Natural killer cell (primary cell): Measurements from ENCODE around the gene RIC8B. TPM values are rescaled to one million over a fixed set of nuclear protein-coding genes. Genes with fewer than 3 reads are reported as not detected.

Source experiments
- ATAC-seq, 3 donors: fragments of 150-1000 bp in 2 of 3; fragments of 200-7000 bp in 1 of 3; cut with Tn5 transposase; 1 replicate in 1 of 3; 2 replicates in 2 of 3; pipeline ENCODE4 v1.10.0; 2021; ENCODE audit warnings: mild to moderate bottlenecking in 2 of 3, moderate library complexity in 2 of 3
- DNase-seq, 2 donors: peaks; one replicate each; pipeline versions ENCODE4 v3.0.0 to v3.0.0-alpha.2; 2013 to 2021; ENCODE audit warnings: mixed read lengths in 1 of 2
- H3K27ac ChIP-seq: one replicate; pipeline ENCODE4 v1.5.1; 2013; ENCODE audit warnings: mild to moderate bottlenecking, low read length
- H3K27me3 ChIP-seq: one replicate; pipeline ENCODE4 v1.6.1; 2013; ENCODE audit warnings: low read length; ENCODE audit not compliant: control insufficient read depth, insufficient read depth
- H3K36me3 ChIP-seq: one replicate; pipeline ENCODE4 v1.6.1; 2013; ENCODE audit warnings: low read length; ENCODE audit not compliant: control insufficient read depth, insufficient read depth
- H3K4me1 ChIP-seq: one replicate; pipeline ENCODE4 v1.6.1; 2013; ENCODE audit warnings: low read length; ENCODE audit not compliant: control insufficient read depth, insufficient read depth
- H3K4me3 ChIP-seq: one replicate; pipeline ENCODE4 v1.5.1; 2013; ENCODE audit warnings: low read length
- H3K9me3 ChIP-seq: one replicate; pipeline ENCODE4 v1.6.1; 2013; ENCODE audit warnings: low read length; ENCODE audit not compliant: control insufficient read depth, insufficient read depth
- H3K27ac Mint-ChIP-seq, 2 donors: one replicate each; pipeline ENCODE4 v1.8.0; 2022; ENCODE audit warnings: mild to moderate bottlenecking in 2 of 2, mixed read lengths in 2 of 2, moderate library complexity in 1 of 2
- H3K27me3 Mint-ChIP-seq, 2 donors: one replicate each; pipeline ENCODE4 v1.8.0; 2022; ENCODE audit warnings: low read depth in 2 of 2, mixed read lengths in 2 of 2
- H3K36me3 Mint-ChIP-seq: one replicate; pipeline ENCODE4 v1.8.0; 2022; ENCODE audit warnings: mixed read lengths
- H3K4me1 Mint-ChIP-seq, 2 donors: one replicate each; pipeline ENCODE4 v1.8.0; 2022; ENCODE audit warnings: mixed read lengths in 2 of 2
- H3K4me3 Mint-ChIP-seq: one replicate; pipeline ENCODE4 v1.8.0; 2022; ENCODE audit warnings: mild to moderate bottlenecking, moderate library complexity, mixed read lengths
- H3K9me3 Mint-ChIP-seq, 2 donors: one replicate each; pipeline ENCODE4 v1.8.0; 2022; ENCODE audit warnings: mixed read lengths in 2 of 2
- CTCF ChIP-seq: fragments of 200-600 bp; IDR thresholded peaks from one replicate; pipeline ENCODE4 v1.8.0; 2022; ENCODE audit warnings: antibody characterized with exemption
- WGBS: methylation state at CpG from one replicate; pipeline ENCODE4 v1.1.7; 2013; ENCODE audit warnings: missing lambda C conversion rate; ENCODE audit not compliant: insufficient coverage; 5-methylcytosine and 5-hydroxymethylcytosine counted together
- intact Hi-C: fragments of 100-400 bp; cut with micrococcal nuclease; formaldehyde crosslinking; loops from one replicate; pipeline ENCODE4 v1.14.2; 2022
- total RNA-seq, 4 donors: library from RNA; stranded (reverse); fragments of 120-200 nt in 1 of 4; gene quantifications; one replicate each; pipeline versions ENCODE4 v1.2.3 to v1.2.4, GENCODE V29; 2013 to 2022

Gene RIC8B
- total RNA-seq, 3 donors from 2014 or later (not counting 1 experiment from before 2014, with no cell fraction given) = 12.1 to 21.3 (median 15.5) TPM

- peak overlapping the region; percentile 83 to 89 for H3K27ac Mint-ChIP-seq
- no peaks in the 10 kb centered on the region for H3K9me3 Mint-ChIP-seq
- ATAC-seq = peak; percentile 63 to 82 (median 66)
- H3K4me3 ChIP-seq = no peak overlapping the region
- no peaks in the 10 kb centered on the region for H3K27me3 ChIP-seq
- no peaks in the 10 kb centered on the region for H3K36me3 ChIP-seq
- H3K36me3 Mint-ChIP-seq = no peaks in the 10 kb centered on the region
- DNase-seq = peak in 1 of 2 donors; percentile 81
- peak overlapping the region; percentile 65 for H3K4me3 Mint-ChIP-seq
- peaks cover 17 to 19% of the 10 kb centered on the region in 2 donors for H3K4me1 Mint-ChIP-seq
- H3K9me3 ChIP-seq = peaks cover 5% of the 10 kb centered on the region
- intact Hi-C loops = no loop called here
- H3K27me3 Mint-ChIP-seq = peaks cover 4 to 24% of the 10 kb centered on the region in 2 donors
- H3K4me1 ChIP-seq = peaks cover 19% of the 10 kb centered on the region
- no peak for TF ChIP-seq CTCF
- 45% methylated on average over 3 of the region's 3 CpGs for WGBS
- peak overlapping the region; percentile 73 for H3K27ac ChIP-seq
Observed at GRCh38 chr12:106747973-106748436, 26.5 kb upstream of the RIC8B start.

- ATAC-seq (no peak), DNase-seq (peak in 1 of 2 donors; percentile 15)
- Mint-ChIP-seq H3K9me3 (no peaks in the 10 kb centered on the region), H3K36me3 (no peaks in the 10 kb centered on the region), H3K4me3 (no peak overlapping the region), H3K4me1 (peaks cover 17 to 19% of the 10 kb centered on the region in 2 donors), H3K27ac (peak overlapping the region; percentile 18 to 28), H3K27me3 (no peaks in the 10 kb centered on the region)
- no peak overlapping the region for H3K4me3 ChIP-seq
- peaks cover 5% of the 10 kb centered on the region for H3K9me3 ChIP-seq
- H3K36me3 ChIP-seq = no peaks in the 10 kb centered on the region
- no peak overlapping the region for H3K27ac ChIP-seq
- H3K4me1 ChIP-seq = peaks cover 26% of the 10 kb centered on the region
- H3K27me3 ChIP-seq = no peaks in the 10 kb centered on the region
- no peak for TF ChIP-seq CTCF
- intact Hi-C loops = no loop called here
- WGBS = 70% methylated on average over 2 of the region's 3 CpGs
Observed at GRCh38 chr12:106750524-106750923, 24.0 kb upstream of the RIC8B start.

- H3K27ac Mint-ChIP-seq = no peak overlapping the region
- no peaks in the 10 kb centered on the region for H3K36me3 Mint-ChIP-seq
- 67% methylated on average over 7 of the region's 7 CpGs for WGBS
- no peaks in the 10 kb centered on the region for H3K36me3 ChIP-seq
- H3K9me3 Mint-ChIP-seq = no peaks in the 10 kb centered on the region
- ATAC-seq (peak in 1 of 3 donors; percentile 15), DNase-seq (peak in 1 of 2 donors; percentile 56)
- TF ChIP-seq CTCF = no peak
- peaks cover 5% of the 10 kb centered on the region for H3K9me3 ChIP-seq
- H3K27me3 Mint-ChIP-seq = no peaks in the 10 kb centered on the region
- H3K4me1 ChIP-seq = peaks cover 10% of the 10 kb centered on the region
- H3K4me3 Mint-ChIP-seq = no peak overlapping the region
- intact Hi-C loops = no loop called here
- no peak overlapping the region for H3K27ac ChIP-seq
- H3K4me3 ChIP-seq = no peak overlapping the region
- H3K27me3 ChIP-seq = no peaks in the 10 kb centered on the region
- H3K4me1 Mint-ChIP-seq = no peaks in the 10 kb centered on the region
Observed at GRCh38 chr12:106753526-106753925, 21.0 kb upstream of the RIC8B start.

- Mint-ChIP-seq H3K4me3 (no peak overlapping the region), H3K27me3 (no peaks in the 10 kb centered on the region), H3K36me3 (no peaks in the 10 kb centered on the region), H3K9me3 (no peaks in the 10 kb centered on the region), H3K4me1 (no peaks in the 10 kb centered on the region), H3K27ac (no peak overlapping the region)
- H3K36me3 ChIP-seq = no peaks in the 10 kb centered on the region
- H3K27me3 ChIP-seq = no peaks in the 10 kb centered on the region
- peaks cover 8% of the 10 kb centered on the region for H3K4me1 ChIP-seq
- peaks cover 5% of the 10 kb centered on the region for H3K9me3 ChIP-seq
- TF ChIP-seq CTCF = no peak
- no peak for DNase-seq
- intact Hi-C loops = no loop called here
- H3K27ac ChIP-seq = no peak overlapping the region
- ATAC-seq = no peak
- WGBS = 100% methylated on average over 1 of the region's 1 CpG
- no peak overlapping the region for H3K4me3 ChIP-seq
Observed at GRCh38 chr12:106754331-106754730, 20.2 kb upstream of the RIC8B start.
